Ramos (cell line): ENCODE data around the gene RAD52.

Experiments
- in situ Hi-C: fragments of 300-500 bp; cut with MboI; formaldehyde crosslinking; loops from one replicate; pipeline ENCODE4 v1.14.3; 2022; ENCODE audit warnings: low sequenced_read_pairs; ENCODE audit not compliant: unreplicated experiment

The RAD52 gene

GRCh38 chr12:884746-885414 is 64.6 kb downstream of the RAD52 start:
- in situ Hi-C loops = no loop called here

- in situ Hi-C loops = no loop called here
These were observed 68.8 kb downstream of the RAD52 start for GRCh38 chr12:880656-881055.

GRCh38 chr12:879641-880040 is 69.9 kb downstream of the RAD52 start:
- in situ Hi-C loops = no loop called here

GRCh38 chr12:873954-874353 is 75.5 kb downstream of the RAD52 start:
- in situ Hi-C loops = no loop called here

- in situ Hi-C loops = no loop called here
These were observed 79.1 kb downstream of the RAD52 start for GRCh38 chr12:870378-870777.

- in situ Hi-C loops = no loop called here
These were observed 80.8 kb downstream of the RAD52 start for GRCh38 chr12:868722-869121.

GRCh38 chr12:867905-868304 is 81.6 kb downstream of the RAD52 start:
- in situ Hi-C loops = no loop called here

- in situ Hi-C loops = no loop called here
These were observed 83.9 kb downstream of the RAD52 start for GRCh38 chr12:865614-866013.

GRCh38 chr12:863285-863684 is 86.2 kb downstream of the RAD52 start:
- in situ Hi-C loops = no loop called here

- in situ Hi-C loops = no loop called here
These were observed 87.1 kb downstream of the RAD52 start for GRCh38 chr12:862303-862911.
